8988T (cell line): ENCODE data around the gene PDGFRB.

ENCODE experiments used
- DNase-seq: peaks from one replicate; pipeline ENCODE4 v3.0.0; 2011

The PDGFRB gene

GRCh38 chr5:150129454-150129812 is 26.2 kb downstream of the PDGFRB start:
- DNase-seq, result no peak

- no peak for DNase-seq
Measured at GRCh38 chr5:150126921-150127265, 28.8 kb downstream of the PDGFRB start.

GRCh38 chr5:150126199-150126920 is 29.3 kb downstream of the PDGFRB start:
- no peak for DNase-seq

- DNase-seq, result no peak
Measured at GRCh38 chr5:150125334-150125733, 30.3 kb downstream of the PDGFRB start.

- DNase-seq, result no peak
Measured at GRCh38 chr5:150124596-150124995, 31.0 kb downstream of the PDGFRB start.

GRCh38 chr5:150124111-150124557 is 31.5 kb downstream of the PDGFRB start:
- DNase-seq, result no peak

GRCh38 chr5:150123542-150123941 is 32.1 kb downstream of the PDGFRB start:
- DNase-seq, result no peak

GRCh38 chr5:150122536-150123481 is 32.8 kb downstream of the PDGFRB start:
- no peak for DNase-seq

GRCh38 chr5:150122158-150122510 is 33.5 kb downstream of the PDGFRB start:
- peak; percentile 65 for DNase-seq

- no peak for DNase-seq
Measured at GRCh38 chr5:150121448-150122157, 34.0 kb downstream of the PDGFRB start.

- no peak for DNase-seq
Measured at GRCh38 chr5:150120617-150121447, 34.8 kb downstream of the PDGFRB start.

- peak; percentile 24 for DNase-seq
Measured at GRCh38 chr5:150120062-150120441, 35.6 kb downstream of the PDGFRB start.

- peak; percentile 15 for DNase-seq
Measured at GRCh38 chr5:150119421-150120061, 36.1 kb downstream of the PDGFRB start.

- DNase-seq, result peak; percentile 18
Measured at GRCh38 chr5:150118561-150119229, 37.0 kb downstream of the PDGFRB start.

- DNase-seq, result no peak
Measured at GRCh38 chr5:150117945-150118560, 37.6 kb downstream of the PDGFRB start.

- DNase-seq, result no peak
Measured at GRCh38 chr5:150116667-150117400, 38.8 kb downstream of the PDGFRB start.

GRCh38 chr5:150114773-150115408 is 40.8 kb downstream of the PDGFRB start:
- no peak for DNase-seq

- DNase-seq, result no peak
Measured at GRCh38 chr5:150114102-150114641, 41.5 kb downstream of the PDGFRB start.

- DNase-seq, result no peak
Measured at GRCh38 chr5:150113047-150113744, 42.4 kb downstream of the PDGFRB start.
